Lung (tissue), 12 donors: Measurements from ENCODE around the gene BMERB1. TPM values are rescaled to one million over a fixed set of nuclear protein-coding genes. Genes with fewer than 3 reads are reported as not detected.

Source experiments
- ATAC-seq: fragments of 200-7000 bp; cut with Tn5 transposase; one replicate; pipeline ENCODE4 v1.9.1; 2020; ENCODE audit warnings: moderate number of reproducible peaks; ENCODE audit not compliant: insufficient read depth, low FRiP score
- DNase-seq, 3 donors: peaks; one replicate each; pipeline ENCODE4 v3.0.0-alpha.2; 2013 to 2017
- H3K27ac ChIP-seq, 2 donors: one replicate each; pipeline ENCODE4 v1.5.1; 2013; ENCODE audit warnings: mild to moderate bottlenecking in 2 of 2, moderate library complexity in 2 of 2, control low read depth in 1 of 2, inconsistent platforms in 1 of 2, low read depth in 1 of 2, low read length in 1 of 2
- H3K27me3 ChIP-seq, 3 donors: one replicate each; pipeline ENCODE4 v1.5.1; 2013; ENCODE audit warnings: low read length in 2 of 3; ENCODE audit not compliant: control insufficient read depth in 3 of 3, insufficient read depth in 3 of 3
- H3K36me3 ChIP-seq, 4 donors: one replicate each; pipeline ENCODE4 v1.5.1; 2013; ENCODE audit warnings: low read length in 4 of 4, mild to moderate bottlenecking in 1 of 4, moderate library complexity in 1 of 4; ENCODE audit not compliant: control insufficient read depth in 4 of 4, insufficient read depth in 4 of 4
- H3K4me1 ChIP-seq, 5 donors: one replicate each; pipeline ENCODE4 v1.5.1; 2013; ENCODE audit warnings: low read length in 5 of 5, mild to moderate bottlenecking in 2 of 5, moderate library complexity in 1 of 5; ENCODE audit not compliant: control insufficient read depth in 5 of 5, insufficient read depth in 5 of 5
- H3K4me3 ChIP-seq: one replicate; pipeline ENCODE4 v1.5.1; 2013; ENCODE audit warnings: mild to moderate bottlenecking, control low read depth, moderate library complexity
- H3K9ac ChIP-seq, 2 donors: one replicate each; pipeline ENCODE4 v1.5.1; 2013; ENCODE audit warnings: low read length in 2 of 2, control low read depth in 1 of 2; ENCODE audit not compliant: insufficient read depth in 1 of 2
- H3K9me3 ChIP-seq, 4 donors: one replicate each; pipeline ENCODE4 v1.5.1; 2013; ENCODE audit warnings: low read length in 3 of 4, mild to moderate bottlenecking in 1 of 4, moderate library complexity in 1 of 4; ENCODE audit not compliant: control insufficient read depth in 4 of 4, insufficient read depth in 3 of 4
- CTCF ChIP-seq: IDR thresholded peaks from 2 replicates; pipeline ENCODE4 v1.5.1; 2012; ENCODE audit warnings: mild to moderate bottlenecking; ENCODE audit errors: control extremely low read depth, extremely low read depth
- WGBS, 2 donors: extraction: QIAGEN DNeasy Blood & Tissue Kit; methylation state at CpG; one replicate each; pipeline ENCODE4 v1.1.7; 2013; 5-methylcytosine and 5-hydroxymethylcytosine counted together
- polyA plus RNA-seq, 2 donors: library from polyadenylated mRNA; stranded (reverse); fragments of 200-250 nt; gene quantifications; one replicate each; pipeline ENCODE4 v1.2.1, GENCODE V29; 2013
- total RNA-seq, 2 donors: library from RNA; depleted of rRNA in 1 of 2; stranded (reverse); fragments of >200 nt in 1 of 2; gene quantifications; one replicate each; pipeline ENCODE4 v1.2.1, GENCODE V29; 2014 to 2021
- donor health status: control.
- donor health status: control.
- donor health status: Bipolar disorder and iron deficiency.
- donor health status: healthy.
- donor health status: DM: yes; HTN: yes; CAD: no.

Gene BMERB1
- total and polyA plus RNA-seq, 4 donors = 5.6 to 17.5 (median 7.9) TPM

- Histone ChIP-seq H3K4me3 (no peak overlapping the region), H3K27ac (no peak overlapping the region), H3K27me3 (no peaks in the 10 kb centered on the region), H3K9me3 (no peaks in the 10 kb centered on the region), H3K4me1 (peaks cover 0 to 7% (median 0%) of the 10 kb centered on the region in 5 donors), H3K9ac (no peak overlapping the region), H3K36me3 (no peaks in the 10 kb centered on the region)
- 85 to 91% methylated on average over 19 of the region's 19 CpGs for WGBS, 2 donors
- no peak for DNase-seq
- no peak for TF ChIP-seq CTCF
- no peak for ATAC-seq
These were observed 75.5 kb downstream of the BMERB1 start for GRCh38 chr16:15509593-15510535.

GRCh38 chr16:15510992-15511391 lies 76.6 kb downstream of the BMERB1 start:
- Histone ChIP-seq H3K27me3 (no peaks in the 10 kb centered on the region), H3K4me1 (peaks cover 0 to 7% (median 0%) of the 10 kb centered on the region in 5 donors), H3K27ac (no peak overlapping the region), H3K9me3 (no peaks in the 10 kb centered on the region), H3K9ac (no peak overlapping the region), H3K4me3 (no peak overlapping the region), H3K36me3 (no peaks in the 10 kb centered on the region)
- WGBS, 2 donors = 82 to 91% methylated on average over 6 of the region's 6 CpGs
- ATAC-seq = no peak
- no peak for DNase-seq
- TF ChIP-seq CTCF = no peak

GRCh38 chr16:15511759-15512487 lies 77.5 kb downstream of the BMERB1 start:
- H3K27ac ChIP-seq = no peak overlapping the region
- no peak overlapping the region for H3K4me3 ChIP-seq
- H3K27me3 ChIP-seq = no peaks in the 10 kb centered on the region
- no peak for TF ChIP-seq CTCF
- H3K4me1 ChIP-seq = peaks cover 0 to 7% (median 0%) of the 10 kb centered on the region in 5 donors
- H3K9ac ChIP-seq = no peak overlapping the region
- DNase-seq (no peak), ATAC-seq (no peak)
- H3K9me3 ChIP-seq = no peaks in the 10 kb centered on the region
- H3K36me3 ChIP-seq = no peaks in the 10 kb centered on the region
- 96 to 97% methylated on average over 11 of the region's 11 CpGs for WGBS, 2 donors
